DMS 273 treated with DMSO at 0.1 percent for 48 hours (cell line): ENCODE data around the gene PNCK.
"Not testable (repeated sequence)": the region's sequence is repeated elsewhere in the genome, so short reads cannot be mapped to it uniquely, and the experiment has no call there.

Source experiments
- DNase-seq: peaks from one replicate; lab custom pipeline; 2025; lab: John Stamatoyannopoulos, UW

The PNCK gene

GRCh38 chrX:153699210-153699783 is 25.7 kb upstream of the PNCK start:
- not testable (repeated sequence) for DNase-seq

DNA sequence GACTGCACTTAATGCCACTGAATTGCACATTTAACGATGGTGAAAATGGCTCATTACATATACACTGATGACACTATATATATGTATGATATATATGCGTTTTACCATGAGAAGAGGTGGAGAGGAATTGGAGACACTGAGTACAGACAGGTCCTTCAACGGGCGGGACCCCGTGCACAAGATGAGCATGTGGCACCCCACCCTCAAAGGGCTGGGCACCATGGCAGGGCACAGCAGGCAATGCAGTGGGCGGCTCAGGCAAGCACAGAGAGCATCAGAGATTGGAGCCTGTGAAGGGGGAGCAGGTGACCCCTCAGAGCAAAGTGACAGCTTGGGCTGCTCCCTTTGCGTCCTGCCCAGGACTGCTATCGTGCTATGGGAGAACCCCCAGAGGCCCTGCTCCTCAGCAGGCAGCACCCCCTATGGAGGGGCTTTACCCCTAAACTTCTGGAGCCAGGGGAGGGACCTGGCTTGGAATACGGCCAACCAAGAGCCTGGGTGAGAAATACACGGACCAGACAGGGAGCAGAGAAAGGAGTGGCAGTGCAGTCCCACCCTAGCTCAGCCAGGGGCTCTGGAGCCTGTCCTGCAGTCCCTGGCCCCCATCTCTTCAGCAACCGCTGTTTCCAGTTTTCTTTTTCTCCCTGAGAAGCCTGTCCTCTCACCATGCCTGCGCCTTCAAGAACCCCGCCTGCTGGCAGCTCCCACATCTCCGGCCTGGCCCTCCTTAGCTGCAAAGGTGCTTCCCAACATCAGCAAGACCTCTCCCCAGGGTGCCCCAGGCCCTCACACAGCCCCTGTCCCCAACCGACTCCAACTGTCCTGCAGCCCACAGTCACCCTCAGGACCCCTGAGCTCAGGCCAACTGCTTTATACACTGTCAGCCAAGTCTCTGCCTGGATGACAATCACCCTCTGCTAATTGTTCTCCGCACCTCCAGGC is 24.6 kb upstream of the PNCK start:
- no peak for DNase-seq

DNA sequence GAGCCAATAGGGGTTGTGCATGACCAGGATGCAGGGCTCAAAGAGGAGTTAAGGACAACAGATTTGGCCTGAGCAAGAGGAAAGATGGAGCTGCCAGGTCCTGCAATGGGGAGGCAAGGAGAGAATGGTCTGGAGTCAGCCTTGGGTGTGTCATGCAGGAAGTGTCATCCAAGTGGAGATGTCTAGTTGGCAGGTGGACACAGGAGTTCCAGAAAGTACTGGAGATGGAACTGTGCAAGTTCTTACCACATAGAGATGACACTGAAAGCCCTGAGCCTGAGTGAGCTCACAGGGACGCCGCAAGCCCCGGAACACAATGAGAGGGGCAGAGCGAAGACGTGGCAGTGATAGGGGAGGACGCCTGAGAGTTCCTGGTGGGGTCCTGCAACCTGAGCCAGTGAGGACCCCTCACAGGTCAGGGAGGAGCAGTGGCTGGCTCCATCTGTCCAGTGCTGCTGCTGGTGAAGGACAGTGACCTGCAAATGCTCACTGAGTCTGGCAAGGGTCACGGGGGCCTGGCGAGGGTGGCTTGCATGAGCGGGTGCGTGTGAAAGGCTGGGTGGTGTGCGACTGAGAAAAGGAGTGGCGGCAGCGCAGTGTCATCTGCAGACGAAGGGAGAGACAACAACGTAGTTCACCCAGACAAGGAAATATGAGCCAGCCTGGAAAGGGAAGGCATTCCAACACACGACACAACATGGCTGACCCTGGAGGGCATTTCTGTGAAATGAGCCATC is 23.5 kb upstream of the PNCK start:
- not testable (repeated sequence) for DNase-seq

DNA sequence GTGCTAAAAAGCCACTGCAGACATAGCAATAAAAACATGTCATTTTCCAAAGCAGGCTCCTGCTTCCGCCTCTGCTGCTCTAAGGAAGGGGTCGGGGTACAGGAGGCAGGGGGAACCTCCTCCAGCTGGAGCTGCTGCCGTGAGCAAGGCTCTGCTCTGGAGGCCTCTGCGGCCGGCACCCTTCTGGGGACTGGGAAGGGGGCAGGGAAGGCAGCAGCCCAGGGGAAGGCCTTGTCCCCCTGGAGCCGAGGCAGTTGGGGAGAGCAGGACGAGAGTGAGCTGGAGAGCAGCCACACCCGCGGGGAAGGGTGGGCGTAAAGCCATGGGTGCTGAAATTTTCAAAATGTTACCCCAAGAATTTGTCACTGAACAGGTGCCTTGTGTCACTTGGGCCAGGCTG is 22.9 kb upstream of the PNCK start:
- not testable (repeated sequence) for DNase-seq

DNA sequence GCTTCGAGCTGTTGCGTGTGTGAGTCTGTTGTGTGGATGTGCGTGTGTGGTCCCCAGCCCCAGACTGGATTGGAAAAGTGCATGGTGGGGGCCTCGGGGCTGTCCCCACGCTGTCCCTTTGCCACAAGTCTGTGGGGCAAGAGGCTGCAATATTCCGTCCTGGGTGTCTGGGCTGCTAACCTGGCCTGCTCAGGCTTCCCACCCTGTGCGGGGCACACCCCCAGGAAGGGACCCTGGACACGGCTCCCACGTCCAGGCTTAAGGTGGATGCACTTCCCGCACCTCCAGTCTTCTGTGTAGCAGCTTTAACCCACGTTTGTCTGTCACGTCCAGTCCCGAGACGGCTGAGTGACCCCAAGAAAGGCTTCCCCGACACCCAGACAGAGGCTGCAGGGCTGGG is 22.5 kb upstream of the PNCK start:
- DNase-seq: no peak

GRCh38 chrX:153694687-153695270 is 21.2 kb upstream of the PNCK start:
- no peak for DNase-seq

DNA sequence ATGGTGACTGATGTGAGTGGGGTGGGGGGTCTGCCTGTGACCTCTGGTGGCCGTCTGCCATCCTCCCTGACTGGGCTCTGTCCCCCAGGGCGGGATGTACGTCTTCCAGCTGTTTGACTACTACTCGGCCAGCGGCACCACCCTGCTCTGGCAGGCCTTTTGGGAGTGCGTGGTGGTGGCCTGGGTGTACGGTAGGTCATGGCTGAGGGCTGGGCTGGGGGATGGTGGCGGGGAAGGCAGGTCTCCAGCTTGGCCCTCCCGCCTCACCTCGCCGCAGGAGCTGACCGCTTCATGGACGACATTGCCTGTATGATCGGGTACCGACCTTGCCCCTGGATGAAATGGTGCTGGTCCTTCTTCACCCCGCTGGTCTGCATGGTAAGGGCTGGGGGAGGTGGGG is 20.6 kb upstream of the PNCK start:
- DNase-seq: not testable (repeated sequence)

DNA sequence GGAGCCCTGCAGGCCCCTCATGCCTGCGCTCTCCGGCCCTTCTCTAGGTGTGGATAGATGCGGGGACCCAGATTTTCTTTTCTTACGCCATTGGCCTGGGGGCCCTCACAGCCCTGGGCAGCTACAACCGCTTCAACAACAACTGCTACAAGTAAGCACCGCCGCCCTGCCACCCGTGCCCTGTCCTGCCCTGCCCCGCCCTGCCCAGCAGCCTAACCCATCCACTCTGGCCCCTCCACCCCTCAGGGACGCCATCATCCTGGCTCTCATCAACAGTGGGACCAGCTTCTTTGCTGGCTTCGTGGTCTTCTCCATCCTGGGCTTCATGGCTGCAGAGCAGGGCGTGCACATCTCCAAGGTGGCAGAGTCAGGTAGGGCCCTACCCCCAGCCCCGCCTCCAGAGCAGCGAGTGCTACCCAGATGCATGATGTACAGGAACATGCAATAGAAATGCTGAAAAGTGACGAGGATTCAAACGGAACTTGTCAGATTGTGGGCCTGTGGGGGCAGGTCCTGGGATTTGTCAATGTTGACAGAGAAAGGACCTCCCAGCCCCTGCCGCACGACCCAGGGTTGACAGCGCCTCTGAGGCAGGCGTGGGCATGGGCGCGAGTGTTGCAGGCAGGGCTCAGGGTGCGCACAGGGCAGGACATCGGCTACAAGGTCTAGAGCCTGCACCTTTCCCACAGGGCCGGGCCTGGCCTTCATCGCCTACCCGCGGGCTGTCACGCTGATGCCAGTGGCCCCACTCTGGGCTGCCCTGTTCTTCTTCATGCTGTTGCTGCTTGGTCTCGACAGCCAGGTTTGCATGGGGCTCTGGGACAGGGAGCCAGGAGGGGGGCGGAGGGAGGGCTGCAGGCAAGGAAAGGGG is 19.8 kb upstream of the PNCK start:
- no peak for DNase-seq

- DNase-seq: no peak
Observed at GRCh38 chrX:153692611-153693156, 19.1 kb upstream of the PNCK start.

DNA sequence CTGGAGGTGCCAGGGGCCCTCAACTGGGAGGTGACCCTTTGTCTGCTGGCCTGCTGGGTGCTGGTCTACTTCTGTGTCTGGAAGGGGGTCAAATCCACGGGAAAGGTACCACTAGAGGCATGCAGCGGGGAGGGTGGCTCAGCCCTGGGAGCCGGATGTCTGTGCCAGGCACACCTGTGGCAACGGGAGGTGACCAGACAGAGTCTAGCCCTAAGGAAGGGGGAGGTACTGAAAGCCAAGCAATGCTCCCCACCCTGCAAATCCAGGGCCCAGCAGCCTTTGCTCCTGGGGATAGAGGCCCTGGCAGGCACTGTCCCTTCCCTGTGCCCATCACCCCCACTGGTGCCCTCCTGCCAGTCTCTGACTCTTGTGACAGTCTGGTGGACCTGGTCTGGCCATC is 18.4 kb upstream of the PNCK start:
- DNase-seq: no peak

GRCh38 chrX:153691032-153691827 is 17.6 kb upstream of the PNCK start:
- DNase-seq: not testable (repeated sequence)

- DNase-seq: no peak
Observed at GRCh38 chrX:153690466-153690865, 16.9 kb upstream of the PNCK start.

DNA sequence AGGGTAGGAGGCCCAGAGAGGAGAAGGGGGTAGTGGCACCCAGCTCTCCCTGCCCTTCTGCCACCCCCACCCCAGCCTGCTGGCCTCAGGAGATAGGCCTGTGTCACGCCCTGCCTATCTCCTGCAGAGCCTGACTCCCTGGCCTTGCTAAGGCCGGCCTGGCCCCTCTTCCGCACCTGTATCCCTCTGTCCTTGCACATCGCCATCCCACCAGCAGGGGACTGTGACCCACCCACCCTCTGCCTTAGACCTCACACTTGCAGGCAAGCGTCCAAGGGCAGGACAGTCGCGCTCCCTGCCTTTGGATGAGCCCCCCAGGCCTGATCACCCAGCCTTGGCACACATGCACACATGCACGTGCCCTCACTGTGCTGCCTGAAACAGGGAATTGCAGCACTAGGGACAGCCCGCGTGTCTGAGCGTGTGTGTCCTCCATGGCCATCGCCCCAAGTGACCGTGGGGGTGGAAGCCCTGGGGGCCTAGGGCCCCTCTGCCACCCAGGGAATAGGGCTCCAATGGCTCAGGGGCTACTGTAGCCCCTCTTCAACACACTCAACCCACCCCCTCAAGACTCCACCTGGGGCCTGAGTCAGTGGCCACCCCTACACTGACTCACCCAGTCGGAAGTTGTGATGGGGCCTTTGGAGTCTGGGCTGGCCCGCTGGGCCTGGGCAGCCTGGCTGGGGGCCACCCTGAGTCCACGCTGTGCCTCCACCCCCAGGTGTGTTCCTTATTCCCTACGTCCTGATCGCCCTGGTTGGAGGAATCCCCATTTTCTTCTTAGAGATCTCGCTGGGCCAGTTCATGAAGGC is 16.2 kb upstream of the PNCK start:
- DNase-seq: no peak

DNA sequence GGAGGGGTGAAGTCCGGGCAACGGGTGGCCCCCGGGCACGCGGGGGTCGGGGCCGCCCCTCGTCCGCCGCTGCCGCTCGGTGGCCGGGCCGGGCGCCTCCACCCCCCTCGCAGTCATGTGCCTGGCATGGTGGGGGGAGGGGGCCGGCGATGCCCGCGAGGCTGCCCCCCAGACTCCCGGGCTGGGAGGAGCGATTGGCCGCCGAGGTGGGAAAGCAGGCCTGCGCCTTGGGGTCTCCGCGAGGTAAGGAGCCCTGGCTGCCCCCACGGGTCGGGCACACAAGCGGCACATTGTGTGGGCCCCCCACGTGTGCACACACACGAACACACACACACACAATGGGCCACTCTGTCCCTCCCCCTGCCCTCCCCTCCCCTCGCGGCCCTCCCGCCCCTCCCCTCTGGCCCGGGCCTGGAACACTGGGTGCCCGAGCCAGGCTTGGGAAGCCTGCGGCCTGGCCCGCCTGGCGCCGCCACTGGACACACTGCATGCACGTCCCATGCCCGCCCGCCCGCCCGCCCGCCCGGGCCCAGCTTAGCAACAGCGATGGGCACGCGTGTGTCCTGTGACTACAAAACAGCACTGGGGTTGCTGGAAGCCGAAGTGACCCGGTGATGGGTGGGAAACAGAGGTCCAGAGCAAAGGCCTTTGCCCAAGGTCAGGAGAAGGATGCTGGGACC is 15.4 kb upstream of the PNCK start:
- DNase-seq: no peak

- no peak for DNase-seq
Observed at GRCh38 chrX:153688506-153688905, 14.9 kb upstream of the PNCK start.

GRCh38 chrX:153688071-153688470 is 14.5 kb upstream of the PNCK start:
- DNase-seq: no peak

DNA sequence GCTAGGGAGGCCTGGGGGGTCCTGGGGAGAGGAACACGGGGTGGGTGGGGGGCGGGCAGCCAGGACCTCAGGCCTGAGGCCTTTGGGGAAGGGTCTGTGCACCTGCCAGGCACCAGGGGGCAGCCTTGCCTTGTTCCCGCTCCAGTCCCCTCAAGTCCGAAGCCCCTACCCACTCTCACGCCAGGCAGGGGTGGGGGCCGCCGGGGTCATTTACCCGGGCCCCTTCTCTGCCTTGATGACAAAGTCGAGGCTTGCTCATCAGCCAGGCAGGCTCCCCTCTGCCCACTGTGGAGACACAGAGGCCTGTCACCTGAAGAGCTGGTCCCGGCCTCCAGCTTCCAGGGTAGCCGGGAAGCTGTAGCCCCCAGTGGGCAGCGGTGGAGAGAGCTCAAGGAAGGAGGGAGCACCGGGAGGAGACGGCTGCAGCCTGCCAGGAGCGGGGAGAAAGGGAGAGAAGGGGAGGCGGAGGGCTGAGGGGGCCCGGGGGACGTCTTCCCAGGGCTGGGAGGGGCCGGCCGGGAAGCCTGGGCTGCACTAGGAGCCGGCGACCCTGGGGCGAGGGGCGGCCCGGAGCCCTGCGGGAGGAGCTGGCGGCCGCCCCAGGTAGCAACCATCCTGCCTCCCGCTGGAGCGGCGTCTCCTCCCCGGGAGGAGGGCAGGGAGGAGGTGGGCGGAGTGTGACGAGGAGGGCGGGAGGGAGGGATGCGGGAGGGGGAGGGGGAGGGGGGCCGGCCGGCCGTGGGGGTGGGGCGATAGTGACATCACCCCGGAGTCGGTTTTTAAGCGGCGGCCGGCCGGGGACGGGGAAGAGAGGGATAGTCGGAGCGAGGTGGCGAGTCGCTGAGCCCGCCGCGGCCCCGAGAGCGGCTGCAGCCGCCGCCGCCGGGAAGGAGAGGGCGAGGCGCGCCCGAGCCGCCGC is 13.8 kb upstream of the PNCK start, which contains the start of gene SLC6A8:
Gene SLC6A8 (plus strand): TSS at position 806 of the 919 bp plus-strand sequence. CDS start 649 bp downstream, outside the sequence.
- no peak for DNase-seq

GRCh38 chrX:153686711-153687110 is 13.1 kb upstream of the PNCK start:
- DNase-seq: no peak
